HepG2 (cell line): Measurements from ENCODE around the gene LY6G5B. TPM values are rescaled to one million over a fixed set of nuclear protein-coding genes. Genes with fewer than 3 reads are reported as not detected.
A peak's percentile ranks its signal among the peaks of the same experiment; 100 is the strongest.

Experiments
- AKAP8 ChIP-seq: sonication (generic); formaldehyde crosslinking; IDR thresholded peaks from 2 replicates; pipeline ENCODE4 v1.5.1; 2020; ENCODE audit warnings: mild to moderate bottlenecking, missing genetic modification reagents
- ARID3A ChIP-seq: IDR thresholded peaks from 2 replicates; pipeline ENCODE4 v1.6.1; 2012; ENCODE audit warnings: low read depth, low read length, improper control_type of control experiment
- ASH2L ChIP-seq: fragments of 300-600, 200-600 bp; sonication (generic); IDR thresholded peaks from 2 replicates; pipeline ENCODE4 v1.7.0; 2017; ENCODE audit warnings: low read depth, mild to moderate bottlenecking, moderate library complexity, mixed read lengths, low read length; ENCODE audit not compliant: insufficient read length
- ATF6 ChIP-seq: sonication (generic); formaldehyde crosslinking; conservative IDR thresholded peaks from 2 replicates; pipeline ENCODE4 v1.4.0; 2020; ENCODE audit warnings: missing genetic modification reagents
- HCFC1 ChIP-seq: fragments of 150-350 bp; IDR thresholded peaks from 2 replicates; pipeline ENCODE4 v1.6.1; 2014; ENCODE audit warnings: low read depth, low read length
- KDM6A ChIP-seq: IDR thresholded peaks from 2 replicates; pipeline ENCODE4 v1.6.1; 2016; ENCODE audit warnings: low read depth
- KLF13 ChIP-seq: sonication (generic); formaldehyde crosslinking; IDR thresholded peaks from 2 replicates; pipeline ENCODE4 v1.4.0; 2020; ENCODE audit warnings: mild to moderate bottlenecking, missing genetic modification reagents
- MXD3 ChIP-seq: IDR thresholded peaks from 2 replicates; pipeline ENCODE4 v1.6.1; 2016; ENCODE audit warnings: mild to moderate bottlenecking, missing biosample characterization, missing genetic modification reagents
- NFRKB ChIP-seq: fragments of 450-650 bp; IDR thresholded peaks from 2 replicates; pipeline ENCODE4 v1.6.1; 2017
- PAXIP1 ChIP-seq: sonication (generic); formaldehyde crosslinking; conservative IDR thresholded peaks from 2 replicates; pipeline ENCODE4 v1.4.0; 2020; ENCODE audit warnings: mild to moderate bottlenecking, missing genetic modification reagents, moderate library complexity
- POLR2A ChIP-seq, 2 experiments: IDR thresholded peaks; 2 replicates each; pipeline ENCODE4 v1.6.1; 2011; ENCODE audit warnings: low read depth in 2 of 2, low read length in 2 of 2, mild to moderate bottlenecking in 1 of 2, moderate library complexity in 1 of 2; ENCODE audit not compliant: insufficient read depth in 1 of 2
- REL ChIP-seq: sonication (generic); formaldehyde crosslinking; conservative IDR thresholded peaks from 2 replicates; pipeline ENCODE4 v1.8.0; 2022; ENCODE audit warnings: mild to moderate bottlenecking, missing genetic modification reagents, moderate library complexity
- RELA ChIP-seq: sonication (generic); formaldehyde crosslinking; IDR thresholded peaks from 2 replicates; pipeline ENCODE4 v1.4.0; 2020; ENCODE audit warnings: missing genetic modification reagents
- SRY ChIP-seq: sonication (generic); formaldehyde crosslinking; IDR thresholded peaks from 2 replicates; pipeline ENCODE4 v1.8.0; 2022; ENCODE audit warnings: mild to moderate bottlenecking, missing genetic modification reagents
- TP53 ChIP-seq: sonication (generic); formaldehyde crosslinking; conservative IDR thresholded peaks from 2 replicates; pipeline ENCODE4 v1.4.0; 2020; ENCODE audit warnings: missing genetic modification reagents
- XBP1 ChIP-seq: sonication (generic); formaldehyde crosslinking; IDR thresholded peaks from 2 replicates; pipeline ENCODE4 v1.5.0; 2020; ENCODE audit warnings: missing genetic modification reagents
- ZMAT3 ChIP-seq: sonication (generic); formaldehyde crosslinking; conservative IDR thresholded peaks from 2 replicates; pipeline ENCODE4 v1.7.0; 2021; ENCODE audit warnings: missing genetic modification reagents
- ZNF275 ChIP-seq: sonication (generic); formaldehyde crosslinking; IDR thresholded peaks from 2 replicates; pipeline ENCODE4 v1.8.0; 2022; ENCODE audit warnings: missing genetic modification reagents, mild to moderate bottlenecking, inconsistent platforms, borderline replicate concordance
- ZNF567 ChIP-seq: sonication (generic); formaldehyde crosslinking; IDR thresholded peaks from 2 replicates; pipeline ENCODE4 v1.8.1; 2023; ENCODE audit warnings: mild to moderate bottlenecking, missing genetic modification reagents, borderline replicate concordance
- ZNF619 ChIP-seq: sonication (generic); formaldehyde crosslinking; IDR thresholded peaks from 2 replicates; pipeline ENCODE4 v1.4.0; 2020; ENCODE audit warnings: mild to moderate bottlenecking, missing genetic modification reagents
- ZNF713 ChIP-seq: sonication (generic); formaldehyde crosslinking; IDR thresholded peaks from 2 replicates; pipeline ENCODE4 v1.4.0; 2020; ENCODE audit warnings: mild to moderate bottlenecking, missing genetic modification reagents
- polyA plus RNA-seq, 8 experiments: library from polyadenylated mRNA; depleted of rRNA in 3 of 8; stranded (reverse) in 7 of 8; unstranded in 1 of 8; fragments of >200 nt; fragmentation: Illumina TruSeq in 4 of 8; extraction: Trizol in 4 of 8; gene quantifications; 2 replicates each; pipeline versions ENCODE4 v1.2.1 to v1.2.3, GENCODE V29; 2011 to 2016; ENCODE audit warnings: low read depth in 4 of 8, missing spikeins in 1 of 8, mixed read lengths in 1 of 8; ENCODE audit not compliant: insufficient read depth in 1 of 8
- total RNA-seq, 5 experiments: library from RNA; depleted of rRNA; stranded (reverse); fragments of >200 nt; fragmentation: Illumina TruSeq; extraction: Trizol; gene quantifications; 2 replicates each; pipeline ENCODE4 v1.2.3, GENCODE V29; 2016; ENCODE audit warnings: low read depth in 1 of 5

LY6G5B gene
- total and polyA plus RNA-seq, 2 of the 13 experiments (the other 11 are each of a cell fraction or from before 2014, with no cell fraction given): 7.8 to 15.7 TPM

GRCh38 chr6:31655349-31656237, 14.2 kb upstream of the LY6G5B start, which contains the start of gene APOM (continued):
- TF ChIP-seq ZNF567 (CRISPR knock-in tag) (peak; percentile 64; the same call in 1 of the 2 replicates), TP53 (CRISPR knock-in tag) (peak; percentile 50; the same call in 1 of the 2 replicates), MXD3 (no peak; the same call in 1 of the 2 replicates), ZNF713 (CRISPR knock-in tag) (no peak), KLF13 (CRISPR knock-in tag) (no peak), ARID3A (peak; percentile 14; the same call in 1 of the 2 replicates), REL (CRISPR knock-in tag) (no peak), XBP1 (CRISPR knock-in tag) (peak; percentile 62; the same call in 1 of the 2 replicates), POLR2A (IDR thresholded peaks at IDR 0.05; ENCODE audit: insufficient read depth in 1 of 2, low read depth in 2 of 2, low read length in 2 of 2) (peak in 1 of 2 experiments; percentile 99; a peak in 2 of 4 replicates), NFRKB (no peak), HCFC1 (peak; percentile 46; the same call in 1 of the 2 replicates), ZNF619 (CRISPR knock-in tag) (0 out of 2 replicates have a peak, but pooled peaks have one; percentile 17), RELA (CRISPR knock-in tag) (peak; percentile 23; the same call in 1 of the 2 replicates), ZMAT3 (CRISPR knock-in tag) (peak; percentile 82; the same call in 1 of the 2 replicates), PAXIP1 (CRISPR knock-in tag) (peak; percentile 100), SRY (CRISPR knock-in tag) (peak; percentile 85), ASH2L (peak; percentile 92), KDM6A (CRISPR knock-in tag) (peak; percentile 97), ATF6 (CRISPR knock-in tag) (no peak; the same call in none of the 2 replicates), AKAP8 (CRISPR knock-in tag) (0 out of 2 replicates have a peak, but pooled peaks have one; percentile 74), ZNF275 (peak; percentile 97)
